Measurements from ENCODE around the gene SLC5A5. TPM values are rescaled to one million over a fixed set of nuclear protein-coding genes. Genes with fewer than 3 reads are reported as not detected.

The SLC5A5 gene
- total RNA-seq, 1 experiment from 2014 or later: 1.8 TPM

DNA sequence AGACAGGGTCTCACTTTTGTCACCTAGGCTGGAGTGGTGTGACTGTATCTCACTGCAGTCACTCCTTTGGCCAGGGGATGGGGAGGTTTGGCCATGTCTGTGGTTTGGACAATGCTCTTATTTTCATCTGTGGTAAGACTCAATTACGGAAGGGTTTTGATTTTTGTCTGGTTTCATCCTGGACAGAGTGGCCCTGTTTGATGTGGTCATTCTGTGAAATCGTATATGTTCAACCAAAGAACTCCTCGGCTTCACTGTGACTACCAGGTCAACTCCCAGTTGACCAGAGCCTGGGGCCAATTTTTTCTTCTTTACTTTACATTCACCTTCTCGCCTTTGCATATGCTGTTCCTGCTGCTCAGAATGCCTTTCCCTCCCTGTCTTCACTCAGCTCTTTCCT lies 54.3 kb downstream of the SLC5A5 start:
- no peak overlapping the region for H3K18ac ChIP-seq (ENCODE audit: insufficient read length, low read depth, low read length)
- H3K9ac ChIP-seq (ENCODE audit: extremely low read depth, insufficient read length, low read length): no peak overlapping the region
- no peak overlapping the region for H3K23ac ChIP-seq (ENCODE audit: insufficient read length, low read depth, low read length)
- H2BK120ac ChIP-seq (ENCODE audit: low read depth, low read length, poor library complexity, severe bottlenecking): no peak overlapping the region
- no peaks in the 10 kb centered on the region; a peak in 1 of 4 replicates for H3K4me1 Mint-ChIP-seq
- no peaks in the 10 kb centered on the region for H3K9me3 ChIP-seq (ENCODE audit: control insufficient read depth, low read depth, low read length)
- H3K23me2 ChIP-seq (ENCODE audit: insufficient read length, low read depth, low read length, poor library complexity, severe bottlenecking): no peaks in the 10 kb centered on the region
- no CpG with 5 or more reads among the region's 4 CpGs for WGBS (ENCODE audit: extremely low coverage, insufficient read length, low lambda C conversion rate)
- H3K79me2 ChIP-seq (ENCODE audit: insufficient read depth, low read length): no peaks in the 10 kb centered on the region
- no peak overlapping the region for H2BK15ac ChIP-seq (ENCODE audit: low read depth, low read length)
- no peak overlapping the region for H4K5ac ChIP-seq (ENCODE audit: insufficient read length, low read depth, low read length)
- peaks cover 9% of the 10 kb centered on the region for H3K27me3 Mint-ChIP-seq (ENCODE audit: low read depth)
- H3K56ac ChIP-seq (ENCODE audit: insufficient read length, low read depth, low read length): no peak overlapping the region
- no peak overlapping the region for H2BK12ac ChIP-seq (ENCODE audit: insufficient read length, low read depth, low read length)
- H3K27ac ChIP-seq (ENCODE audit: insufficient read length, low read depth, low read length): no peak overlapping the region
- H3K36me3 Mint-ChIP-seq (ENCODE audit: insufficient read depth in 1 of 3, low read depth in 3 of 3): no peaks in the 10 kb centered on the region
- no peak for DNase-seq
- no peak overlapping the region for H2BK5ac ChIP-seq (ENCODE audit: insufficient read length, low read length)
- peaks cover 0 to 3% of the 10 kb centered on the region in 2 experiments; a peak in 1 of 5 replicates for H3K9me3 Mint-ChIP-seq
- no peak overlapping the region for H3K4me3 Mint-ChIP-seq
- H3K4ac ChIP-seq (ENCODE audit: low read depth, low read length): no peak overlapping the region
- H2AFZ ChIP-seq (ENCODE audit: low read length): no peak overlapping the region
- H3K27ac Mint-ChIP-seq: no peak overlapping the region
- no peak overlapping the region for H2AK5ac ChIP-seq (ENCODE audit: insufficient read length, low read length)
- no peak overlapping the region for H2BK20ac ChIP-seq (ENCODE audit: low read depth, low read length, poor library complexity, severe bottlenecking)
- H3K79me1 ChIP-seq (ENCODE audit: insufficient read depth, low read depth, low read length, poor library complexity, severe bottlenecking): no peaks in the 10 kb centered on the region
- H4K20me1 ChIP-seq (ENCODE audit: control insufficient read depth, insufficient read depth, insufficient read length): no peaks in the 10 kb centered on the region
- H3K14ac ChIP-seq (ENCODE audit: insufficient read depth, low read length): no peak overlapping the region
- TF ChIP-seq, protein P1, sequence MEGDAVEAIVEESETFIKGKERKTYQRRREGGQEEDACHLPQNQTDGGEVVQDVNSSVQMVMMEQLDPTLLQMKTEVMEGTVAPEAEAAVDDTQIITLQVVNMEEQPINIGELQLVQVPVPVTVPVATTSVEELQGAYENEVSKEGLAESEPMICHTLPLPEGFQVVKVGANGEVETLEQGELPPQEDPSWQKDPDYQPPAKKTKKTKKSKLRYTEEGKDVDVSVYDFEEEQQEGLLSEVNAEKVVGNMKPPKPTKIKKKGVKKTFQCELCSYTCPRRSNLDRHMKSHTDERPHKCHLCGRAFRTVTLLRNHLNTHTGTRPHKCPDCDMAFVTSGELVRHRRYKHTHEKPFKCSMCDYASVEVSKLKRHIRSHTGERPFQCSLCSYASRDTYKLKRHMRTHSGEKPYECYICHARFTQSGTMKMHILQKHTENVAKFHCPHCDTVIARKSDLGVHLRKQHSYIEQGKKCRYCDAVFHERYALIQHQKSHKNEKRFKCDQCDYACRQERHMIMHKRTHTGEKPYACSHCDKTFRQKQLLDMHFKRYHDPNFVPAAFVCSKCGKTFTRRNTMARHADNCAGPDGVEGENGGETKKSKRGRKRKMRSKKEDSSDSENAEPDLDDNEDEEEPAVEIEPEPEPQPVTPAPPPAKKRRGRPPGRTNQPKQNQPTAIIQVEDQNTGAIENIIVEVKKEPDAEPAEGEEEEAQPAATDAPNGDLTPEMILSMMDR (conservative IDR thresholded peaks at IDR 0.05): no peak
- H4K8ac ChIP-seq (replicated peaks; ENCODE audit: insufficient read length, low read depth, low read length): no peak overlapping the region
- no peak overlapping the region for H3T11ph ChIP-seq (ENCODE audit: low read length)
- no peak overlapping the region for H4K91ac ChIP-seq (ENCODE audit: insufficient read length, low read depth, low read length)
- H3K4me1 ChIP-seq (ENCODE audit: insufficient read depth, low read length): no peaks in the 10 kb centered on the region
- H3K27me3 ChIP-seq (ENCODE audit: insufficient read depth, low read length): no peaks in the 10 kb centered on the region
- no peak overlapping the region for H3K4me2 ChIP-seq (ENCODE audit: insufficient read depth, insufficient read length, low read length)

All from H9 (cell line).